IPS DF 6.9 (cell line): ENCODE results near the gene SLC6A4.
"Not testable (repeated sequence)": the region's sequence is repeated elsewhere in the genome, so short reads cannot be mapped to it uniquely, and the experiment has no call there.

ENCODE experiments used
- DNase-seq: peaks from one replicate; pipeline ENCODE4 v3.0.0-alpha.2; 2013; ENCODE audit warnings: low read depth, low spot score
- H3K27ac ChIP-seq: one replicate; pipeline ENCODE4 v1.5.1; 2013; ENCODE audit warnings: low read length, control low read depth
- H3K27me3 ChIP-seq: 2 replicates; pipeline ENCODE4 v1.6.1; 2013; ENCODE audit warnings: mild to moderate bottlenecking, low read length; ENCODE audit not compliant: control insufficient read depth, insufficient read depth
- H3K36me3 ChIP-seq: 2 replicates; pipeline ENCODE4 v1.6.1; 2013; ENCODE audit warnings: low read length; ENCODE audit not compliant: control insufficient read depth, insufficient read depth
- H3K4me1 ChIP-seq: 2 replicates; pipeline ENCODE4 v1.6.1; 2013; ENCODE audit warnings: low read length; ENCODE audit not compliant: control insufficient read depth, insufficient read depth
- H3K4me3 ChIP-seq: 2 replicates; pipeline ENCODE4 v1.5.1; 2013; ENCODE audit warnings: mild to moderate bottlenecking, low read length
- H3K9me3 ChIP-seq: 2 replicates; pipeline ENCODE4 v1.6.1; 2013; ENCODE audit warnings: low read length, inconsistent platforms; ENCODE audit not compliant: control insufficient read depth, insufficient read depth
- WGBS: extraction: QIAGEN DNeasy Blood & Tissue Kit; methylation state at CpG from one replicate; pipeline ENCODE4 v1.1.7; 2013; ENCODE audit warnings: mixed read lengths, missing lambda C conversion rate; ENCODE audit not compliant: insufficient read length, insufficient coverage; 5-methylcytosine and 5-hydroxymethylcytosine counted together

The SLC6A4 gene

DNA sequence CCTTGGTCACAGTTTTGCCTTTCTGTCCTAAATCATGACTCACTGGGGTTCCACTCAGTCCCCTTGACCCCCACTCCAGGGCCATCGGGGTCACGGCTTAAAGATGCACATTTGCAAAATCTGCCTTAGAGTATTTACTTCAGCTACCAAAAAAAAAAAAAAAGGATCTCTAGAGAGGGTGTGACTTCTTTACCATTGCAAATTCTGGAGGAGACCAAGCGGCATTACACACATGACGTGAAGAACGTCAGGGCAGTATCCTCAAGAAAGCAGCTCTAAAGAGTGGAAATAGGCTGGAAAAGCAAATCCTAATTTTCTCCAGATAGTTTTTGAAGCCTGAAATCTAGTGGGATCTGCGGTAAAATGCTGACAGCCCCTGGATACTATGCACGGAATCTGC, 25.6 kb downstream of the SLC6A4 start:
- H3K9me3 ChIP-seq: no peaks in the 10 kb centered on the region
- no peak overlapping the region for H3K27ac ChIP-seq
- H3K36me3 ChIP-seq: no peaks in the 10 kb centered on the region
- no CpG with 5 or more reads among the region's 7 CpGs for WGBS
- no peaks in the 10 kb centered on the region for H3K4me1 ChIP-seq
- no peaks in the 10 kb centered on the region for H3K27me3 ChIP-seq
- H3K4me3 ChIP-seq: no peak overlapping the region
- no peak for DNase-seq

DNA sequence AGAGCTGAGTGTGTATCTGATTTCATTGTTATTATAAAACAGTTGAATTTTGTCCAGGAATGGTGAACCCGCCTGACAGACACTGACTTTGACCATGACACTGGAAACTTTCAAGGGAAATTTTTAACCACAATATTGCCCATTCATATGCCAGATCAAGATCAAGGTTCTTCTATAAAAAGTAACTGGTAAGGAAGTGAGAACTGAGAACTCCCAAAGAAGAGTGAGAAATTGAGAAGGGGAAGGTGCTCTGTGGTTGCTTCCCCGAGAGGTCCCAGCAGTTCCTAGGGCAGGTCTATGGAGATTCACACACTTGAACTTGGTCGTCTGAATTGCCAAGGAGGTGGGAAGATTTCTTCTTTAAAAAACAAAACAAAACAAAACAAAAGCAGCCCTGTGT, 27.3 kb downstream of the SLC6A4 start:
- Histone ChIP-seq H3K27me3 (no peaks in the 10 kb centered on the region), H3K36me3 (no peaks in the 10 kb centered on the region), H3K4me1 (no peaks in the 10 kb centered on the region), H3K9me3 (no peaks in the 10 kb centered on the region), H3K27ac (no peak overlapping the region), H3K4me3 (no peak overlapping the region)
- no peak for DNase-seq
- WGBS: no CpG with 5 or more reads among the region's 3 CpGs

DNA sequence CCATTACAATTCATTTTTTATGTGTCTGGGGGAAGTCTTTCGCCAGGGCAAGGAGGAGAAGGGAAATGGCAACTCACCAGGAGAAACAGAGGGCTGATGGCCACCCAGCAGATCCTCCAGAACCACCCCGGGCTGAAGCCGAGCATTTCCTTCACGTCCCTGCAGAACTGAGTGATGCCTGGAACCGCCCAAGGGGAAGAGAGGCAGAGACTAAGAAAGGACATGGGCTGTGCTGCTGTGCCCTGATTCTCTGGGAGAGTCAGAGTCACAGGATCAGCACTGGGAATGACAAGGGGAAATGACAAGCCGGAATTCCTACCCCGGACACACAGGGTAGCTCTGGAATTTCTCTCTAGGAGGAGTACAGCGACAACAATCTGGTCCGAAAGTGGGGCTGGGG, 27.8 kb downstream of the SLC6A4 start:
- Histone ChIP-seq H3K36me3 (no peaks in the 10 kb centered on the region), H3K9me3 (no peaks in the 10 kb centered on the region), H3K27me3 (no peaks in the 10 kb centered on the region), H3K4me1 (no peaks in the 10 kb centered on the region), H3K27ac (no peak overlapping the region), H3K4me3 (no peak overlapping the region)
- WGBS: no CpG with 5 or more reads among the region's 9 CpGs
- no peak for DNase-seq

DNA sequence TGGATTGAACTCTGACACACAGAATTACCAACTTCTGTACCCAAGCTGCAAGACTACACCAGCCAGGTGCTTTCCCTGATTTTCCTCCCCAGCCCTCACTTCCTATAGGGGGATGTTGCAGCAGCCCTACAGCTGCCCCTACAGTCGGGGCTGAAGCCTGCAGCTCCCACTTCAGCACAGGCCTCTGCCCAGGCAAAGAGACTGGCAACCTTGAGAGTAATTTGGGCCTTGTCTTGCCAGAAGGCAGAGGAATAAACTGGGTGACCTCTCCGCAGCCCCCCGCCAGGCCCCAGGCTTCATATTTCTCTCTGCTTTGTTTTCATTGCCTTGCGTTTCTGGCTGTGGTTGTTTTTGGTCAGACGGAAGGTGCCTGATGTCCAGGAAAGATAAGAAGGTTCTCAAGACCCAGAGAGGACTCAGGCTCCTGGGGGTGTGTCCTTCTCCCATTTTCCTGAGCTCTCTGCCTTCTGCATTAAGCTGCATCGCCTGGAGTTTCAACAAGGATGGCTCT, 32.0 kb downstream of the SLC6A4 start:
- peak; percentile 18 for DNase-seq
- no peaks in the 10 kb centered on the region for H3K4me1 ChIP-seq
- H3K36me3 ChIP-seq: no peaks in the 10 kb centered on the region
- no peaks in the 10 kb centered on the region for H3K9me3 ChIP-seq
- no CpG with 5 or more reads among the region's 6 CpGs for WGBS
- H3K4me3 ChIP-seq: no peak overlapping the region
- no peak overlapping the region for H3K27ac ChIP-seq
- no peaks in the 10 kb centered on the region for H3K27me3 ChIP-seq

DNA sequence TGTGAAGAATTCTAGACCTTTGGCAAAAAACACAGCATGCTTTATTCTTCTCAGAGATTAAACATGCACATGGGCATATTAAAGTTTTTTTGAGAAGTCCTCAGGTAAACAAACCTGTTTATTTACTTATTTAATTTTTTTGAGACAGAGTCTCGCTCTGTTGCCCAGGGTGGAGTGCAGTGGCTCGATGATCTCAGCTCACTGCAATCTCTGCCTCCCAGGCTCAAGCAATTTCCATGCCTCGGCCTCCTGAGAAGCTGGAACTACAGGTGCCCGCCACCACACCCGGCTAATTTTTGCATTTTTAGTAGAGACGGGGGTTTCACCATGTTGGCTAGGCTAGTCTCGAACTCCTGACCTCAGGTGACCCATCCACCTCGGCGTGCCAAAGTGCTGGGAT, 34.8 kb downstream of the SLC6A4 start:
- H3K4me1 ChIP-seq, DNase-seq, H3K9me3 ChIP-seq, H3K27ac ChIP-seq, H3K36me3 ChIP-seq, H3K27me3 ChIP-seq, H3K4me3 ChIP-seq: not testable (repeated sequence)
- no CpG with 5 or more reads among the region's 9 CpGs for whole genome bisulfite sequencing

DNA sequence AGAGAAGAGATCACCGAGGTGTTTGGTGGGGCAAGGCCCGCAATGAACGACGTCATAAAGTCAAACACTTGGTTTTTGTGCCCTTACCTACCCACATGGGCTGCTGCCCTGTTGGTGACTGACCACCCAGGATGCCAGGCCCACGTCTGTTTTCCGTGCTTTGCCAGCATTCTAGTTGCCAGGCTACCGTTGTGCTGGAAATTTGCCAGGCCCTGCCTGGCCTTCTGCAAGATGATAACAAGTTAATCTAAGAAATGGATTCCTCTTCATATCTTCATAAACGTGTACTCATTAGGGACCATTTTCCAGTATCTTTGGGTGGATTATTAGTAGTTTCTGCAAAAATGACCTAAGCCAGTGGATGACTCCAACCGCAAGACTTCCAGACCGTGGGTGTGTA, 35.4 kb downstream of the SLC6A4 start:
- no peak overlapping the region for H3K4me3 ChIP-seq
- no peaks in the 10 kb centered on the region for H3K36me3 ChIP-seq
- DNase-seq: no peak
- no peak overlapping the region for H3K27ac ChIP-seq
- H3K9me3 ChIP-seq: no peaks in the 10 kb centered on the region
- H3K4me1 ChIP-seq: no peaks in the 10 kb centered on the region
- no peaks in the 10 kb centered on the region for H3K27me3 ChIP-seq
- no CpG with 5 or more reads among the region's 10 CpGs for WGBS

DNA sequence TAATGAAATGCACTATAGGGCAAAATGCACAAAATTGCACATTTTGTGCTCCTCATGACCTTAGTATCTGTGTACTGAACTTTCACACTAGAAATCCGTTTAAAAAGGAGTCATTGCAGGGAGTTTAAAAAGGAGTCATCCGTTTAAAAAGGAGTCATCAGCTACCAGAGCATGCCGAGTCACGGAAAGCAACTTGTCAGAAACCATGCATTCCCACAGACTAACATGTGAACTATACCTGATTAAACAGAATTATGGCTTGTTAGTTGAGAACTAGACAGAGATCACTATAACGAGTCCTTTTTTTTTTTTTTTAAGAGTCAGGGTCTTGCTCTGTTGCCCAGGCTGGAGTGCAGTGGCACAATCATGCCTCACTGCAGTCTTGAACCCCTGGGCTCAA, 35.9 kb downstream of the SLC6A4 start:
- Histone ChIP-seq H3K27me3 (no peaks in the 10 kb centered on the region), H3K27ac (no peak overlapping the region), H3K4me3 (no peak overlapping the region), H3K4me1 (no peaks in the 10 kb centered on the region), H3K36me3 (no peaks in the 10 kb centered on the region), H3K9me3 (no peaks in the 10 kb centered on the region)
- DNase-seq: no peak
- no CpG with 5 or more reads among the region's 5 CpGs for WGBS

DNA sequence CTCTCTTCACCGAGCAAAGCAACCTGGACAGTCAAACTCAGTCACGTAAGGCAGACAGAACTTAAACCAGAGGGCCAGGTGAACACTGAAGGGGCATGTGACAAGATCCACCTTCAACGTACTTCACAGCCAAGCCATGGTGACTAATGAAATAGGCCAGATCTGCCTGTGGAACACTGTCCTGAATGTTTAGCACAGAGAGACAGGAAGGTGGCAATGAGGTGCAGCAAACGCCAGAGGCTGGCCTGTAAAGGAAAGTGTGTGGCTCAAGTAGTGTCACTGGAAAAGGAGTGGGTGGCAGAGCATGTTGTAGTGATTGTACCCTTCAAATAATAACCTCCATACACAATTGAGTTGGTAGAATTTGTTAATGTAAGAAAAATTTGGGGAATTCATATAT, 38.1 kb downstream of the SLC6A4 start:
- no peak for DNase-seq
- Histone ChIP-seq H3K27ac (no peak overlapping the region), H3K9me3 (no peaks in the 10 kb centered on the region), H3K36me3 (no peaks in the 10 kb centered on the region), H3K4me3 (no peak overlapping the region), H3K27me3 (no peaks in the 10 kb centered on the region), H3K4me1 (no peaks in the 10 kb centered on the region)
- WGBS: no CpG with 5 or more reads among the region's 4 CpGs

DNA sequence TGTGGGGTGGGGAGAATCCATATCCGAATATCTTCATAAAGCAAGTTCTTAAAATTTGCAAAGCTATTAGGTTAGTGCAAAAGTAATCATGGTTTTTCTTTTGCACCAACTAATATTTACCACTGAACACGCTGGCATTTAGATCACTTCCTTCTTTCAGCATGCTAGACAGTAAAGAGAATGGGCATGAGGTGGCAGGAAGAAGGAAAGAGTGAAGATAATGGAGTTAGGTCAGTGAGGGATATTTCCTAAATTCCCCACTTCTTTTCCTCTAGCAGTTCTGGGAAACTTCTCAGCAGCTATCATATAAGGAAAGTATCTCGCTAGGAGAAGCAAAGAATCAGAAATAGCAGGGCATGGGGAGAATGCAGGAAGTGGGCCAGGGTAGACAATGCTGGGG, 39.0 kb downstream of the SLC6A4 start:
- Histone ChIP-seq H3K4me3 (no peak overlapping the region), H3K27me3 (no peaks in the 10 kb centered on the region), H3K27ac (no peak overlapping the region), H3K9me3 (no peaks in the 10 kb centered on the region), H3K4me1 (no peaks in the 10 kb centered on the region), H3K36me3 (no peaks in the 10 kb centered on the region)
- no CpG with 5 or more reads among the region's 3 CpGs for WGBS
- DNase-seq: no peak

DNA sequence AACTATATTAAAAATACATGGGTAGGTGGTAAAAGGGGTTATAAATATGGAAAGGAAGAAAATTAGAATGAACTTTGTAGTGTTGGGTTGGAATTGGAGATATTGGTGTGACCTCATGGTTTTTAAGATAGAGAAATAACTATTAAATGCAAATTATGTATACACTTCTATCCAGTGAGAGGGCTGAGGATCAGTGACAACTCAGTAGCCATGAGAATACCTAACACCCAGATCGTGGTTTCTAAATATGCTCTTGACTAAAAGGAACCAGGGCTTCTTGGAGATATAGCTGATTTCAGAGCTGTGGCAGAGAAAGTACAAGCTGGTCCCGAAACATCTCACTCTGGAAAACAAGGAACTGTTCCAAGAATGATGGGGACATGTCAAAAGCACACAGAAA, 44.4 kb downstream of the SLC6A4 start:
- DNase-seq: no peak
- H3K4me1 ChIP-seq: no peaks in the 10 kb centered on the region
- H3K4me3 ChIP-seq: no peak overlapping the region
- H3K9me3 ChIP-seq: no peaks in the 10 kb centered on the region
- WGBS: no CpG with 5 or more reads among the region's 2 CpGs
- H3K36me3 ChIP-seq: no peaks in the 10 kb centered on the region
- H3K27ac ChIP-seq: no peak overlapping the region
- H3K27me3 ChIP-seq: no peaks in the 10 kb centered on the region

DNA sequence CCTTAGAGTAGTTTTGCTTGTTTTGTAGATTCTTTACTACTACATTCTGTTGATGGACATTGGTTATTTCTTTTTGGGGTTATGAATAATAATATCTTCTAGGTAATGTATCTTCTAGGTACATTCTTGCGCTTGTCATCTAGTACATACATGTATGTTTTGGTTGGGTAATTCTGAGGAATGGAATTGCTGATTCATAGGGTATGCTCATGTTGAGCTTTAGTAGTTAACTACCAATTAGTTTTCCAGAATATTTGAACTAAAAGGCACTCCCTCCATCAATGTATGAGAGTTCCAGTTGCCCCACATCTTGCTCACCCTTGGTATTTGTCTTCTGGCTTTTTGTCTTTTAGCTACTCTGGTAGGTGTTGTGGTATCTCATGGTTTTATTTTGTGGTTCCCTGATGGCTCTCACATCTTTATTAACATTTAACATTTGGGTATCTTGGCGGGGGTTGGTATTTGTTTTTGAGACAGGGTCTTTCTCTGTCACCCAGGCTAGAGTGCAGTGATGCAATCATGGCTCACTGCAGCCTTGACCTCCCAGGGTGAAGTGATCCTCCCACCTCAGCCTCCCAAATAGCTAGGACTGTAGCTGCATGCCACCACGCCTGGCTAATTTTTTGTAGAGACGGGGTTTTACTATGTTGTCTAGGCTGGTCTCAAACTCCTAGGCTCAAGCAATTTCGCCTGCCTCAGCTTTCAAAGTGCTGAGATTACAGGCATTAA, 47.1 kb downstream of the SLC6A4 start:
- Histone ChIP-seq H3K4me1 (no peaks in the 10 kb centered on the region), H3K9me3 (no peaks in the 10 kb centered on the region), H3K27me3 (no peaks in the 10 kb centered on the region), H3K4me3 (no peak overlapping the region), H3K36me3 (peaks cover 5% of the 10 kb centered on the region; the same call in 1 of the 2 replicates), H3K27ac (no peak overlapping the region)
- no CpG with 5 or more reads among the region's 5 CpGs for WGBS
- no peak for DNase-seq
